Measurements from ENCODE around the gene PCDH9.

The PCDH9 gene

GRCh38 chr13:66468656-66469055, 761.5 kb downstream of the PCDH9 start:
- no peak for DNase-seq (ENCODE audit: low spot score)
- H4K91ac ChIP-seq (ENCODE audit: low read depth, low read length, poor library complexity) = no peak overlapping the region
- H3K79me1 ChIP-seq (ENCODE audit: low read depth, low read length) = no peaks in the 10 kb centered on the region

GRCh38 chr13:66462187-66462586, 767.9 kb downstream of the PCDH9 start:
- Histone ChIP-seq H2AFZ (ENCODE audit: low read length) (no peak overlapping the region), H3K23ac (ENCODE audit: low read depth, low read length, poor library complexity) (no peak overlapping the region), H3K79me1 (ENCODE audit: low read depth, low read length) (no peaks in the 10 kb centered on the region), H3K4me3 (ENCODE audit: low read length in 2 of 2) (no peak overlapping the region), H3K4me1 (ENCODE audit: control insufficient read depth in 2 of 2, insufficient read depth in 1 of 2, low read depth in 1 of 2, low read length in 2 of 2) (peaks cover 2 to 6% of the 10 kb centered on the region in 2 donors), H3K9me3 (replicated peaks in 1 of 2; ENCODE audit: control insufficient read depth in 2 of 2, insufficient read depth in 1 of 2, low read depth in 1 of 2, low read length in 2 of 2) (no peaks in the 10 kb centered on the region), H2BK5ac (ENCODE audit: low read length) (no peak overlapping the region), H4K91ac (ENCODE audit: low read depth, low read length, poor library complexity) (no peak overlapping the region), H3K4me2 (ENCODE audit: insufficient read depth, low read length, poor library complexity, severe bottlenecking) (no peak overlapping the region), H2AK5ac (ENCODE audit: low read depth, low read length) (no peak overlapping the region), H3K36me3 (replicated peaks in 1 of 2; ENCODE audit: control insufficient read depth in 2 of 2, insufficient read depth in 2 of 2, low read length in 2 of 2) (no peaks in the 10 kb centered on the region), H3K9ac (ENCODE audit: low read depth, low read length, poor library complexity) (no peak overlapping the region), H2BK12ac (ENCODE audit: low read length) (no peak overlapping the region), H3K27me3 (ENCODE audit: control insufficient read depth in 3 of 3, insufficient read depth in 3 of 3, low read depth in 1 of 3, low read length in 3 of 3) (no peaks in the 10 kb centered on the region), H3K4ac (ENCODE audit: low read length) (no peak overlapping the region), H3K27ac (replicated peaks; ENCODE audit: low read length) (no peak overlapping the region), H3K18ac (ENCODE audit: low read length) (no peak overlapping the region), H2BK15ac (ENCODE audit: low read length) (no peak overlapping the region), H3K14ac (ENCODE audit: low read length) (no peak overlapping the region), H4K8ac (ENCODE audit: low read depth, low read length) (no peak overlapping the region), H2BK120ac (ENCODE audit: low read depth, low read length) (no peak overlapping the region)
- WGBS, 2 donors (ENCODE audit: extremely low coverage in 2 of 2, insufficient read length in 2 of 2, insufficient replicate concordance in 1 of 2) = no CpG with 5 or more reads among the region's 3 CpGs
- no peak for DNase-seq (ENCODE audit: low spot score)

More at GRCh38 chr13:66468656-66469055, 761.5 kb downstream of the PCDH9 start:
- H3K9ac ChIP-seq (ENCODE audit: low read depth, low read length, poor library complexity) = no peak overlapping the region
- no peak overlapping the region for H3K4me3 ChIP-seq (ENCODE audit: low read length in 2 of 2)
- H3K9me3 ChIP-seq (replicated peaks in 1 of 2; ENCODE audit: control insufficient read depth in 2 of 2, insufficient read depth in 1 of 2, low read depth in 1 of 2, low read length in 2 of 2) = no peaks in the 10 kb centered on the region
- H4K8ac ChIP-seq (ENCODE audit: low read depth, low read length) = no peak overlapping the region
- no peak overlapping the region for H3K27ac ChIP-seq (replicated peaks; ENCODE audit: low read length)
- no peak overlapping the region for H2BK5ac ChIP-seq (ENCODE audit: low read length)
- no peak overlapping the region for H2AFZ ChIP-seq (ENCODE audit: low read length)
- no peaks in the 10 kb centered on the region for H3K27me3 ChIP-seq (ENCODE audit: control insufficient read depth in 3 of 3, insufficient read depth in 3 of 3, low read depth in 1 of 3, low read length in 3 of 3)
- no peak overlapping the region for H2BK120ac ChIP-seq (ENCODE audit: low read depth, low read length)
- no peak overlapping the region for H3K14ac ChIP-seq (ENCODE audit: low read length)
- no peak overlapping the region for H2AK5ac ChIP-seq (ENCODE audit: low read depth, low read length)
- no peak overlapping the region for H3K18ac ChIP-seq (ENCODE audit: low read length)
- H2BK15ac ChIP-seq (ENCODE audit: low read length) = no peak overlapping the region
- no peak overlapping the region for H3K23ac ChIP-seq (ENCODE audit: low read depth, low read length, poor library complexity)
- H3K4me1 ChIP-seq (ENCODE audit: control insufficient read depth in 2 of 2, insufficient read depth in 1 of 2, low read depth in 1 of 2, low read length in 2 of 2) = no peaks in the 10 kb centered on the region
- no peak overlapping the region for H2BK12ac ChIP-seq (ENCODE audit: low read length)
- H3K4ac ChIP-seq (ENCODE audit: low read length) = no peak overlapping the region
- H3K4me2 ChIP-seq (ENCODE audit: insufficient read depth, low read length, poor library complexity, severe bottlenecking) = no peak overlapping the region
- no peaks in the 10 kb centered on the region for H3K36me3 ChIP-seq (replicated peaks in 1 of 2; ENCODE audit: control insufficient read depth in 2 of 2, insufficient read depth in 2 of 2, low read length in 2 of 2)

- Histone ChIP-seq H3K36me3 (replicated peaks in 1 of 2; ENCODE audit: control insufficient read depth in 2 of 2, insufficient read depth in 2 of 2, low read length in 2 of 2) (no peaks in the 10 kb centered on the region), H4K8ac (ENCODE audit: low read depth, low read length) (no peak overlapping the region), H3K4me3 (ENCODE audit: low read length in 2 of 2) (no peak overlapping the region), H3K4me1 (ENCODE audit: control insufficient read depth in 2 of 2, insufficient read depth in 1 of 2, low read depth in 1 of 2, low read length in 2 of 2) (peaks cover 2 to 6% of the 10 kb centered on the region in 2 donors), H3K4me2 (ENCODE audit: insufficient read depth, low read length, poor library complexity, severe bottlenecking) (no peak overlapping the region), H2AK5ac (ENCODE audit: low read depth, low read length) (no peak overlapping the region), H3K27ac (replicated peaks; ENCODE audit: low read length) (no peak overlapping the region), H3K4ac (ENCODE audit: low read length) (no peak overlapping the region), H3K18ac (ENCODE audit: low read length) (no peak overlapping the region), H3K14ac (ENCODE audit: low read length) (no peak overlapping the region), H4K91ac (ENCODE audit: low read depth, low read length, poor library complexity) (no peak overlapping the region), H3K79me1 (ENCODE audit: low read depth, low read length) (no peaks in the 10 kb centered on the region), H3K27me3 (ENCODE audit: control insufficient read depth in 3 of 3, insufficient read depth in 3 of 3, low read depth in 1 of 3, low read length in 3 of 3) (no peaks in the 10 kb centered on the region), H3K9ac (ENCODE audit: low read depth, low read length, poor library complexity) (no peak overlapping the region), H3K23ac (ENCODE audit: low read depth, low read length, poor library complexity) (no peak overlapping the region), H3K9me3 (replicated peaks in 1 of 2; ENCODE audit: control insufficient read depth in 2 of 2, insufficient read depth in 1 of 2, low read depth in 1 of 2, low read length in 2 of 2) (no peaks in the 10 kb centered on the region), H2AFZ (ENCODE audit: low read length) (no peak overlapping the region), H2BK120ac (ENCODE audit: low read depth, low read length) (no peak overlapping the region), H2BK15ac (ENCODE audit: low read length) (no peak overlapping the region), H2BK5ac (ENCODE audit: low read length) (no peak overlapping the region), H2BK12ac (ENCODE audit: low read length) (no peak overlapping the region)
- no CpG with 5 or more reads among the region's 1 CpG for WGBS, 2 donors (ENCODE audit: extremely low coverage in 2 of 2, insufficient read length in 2 of 2, insufficient replicate concordance in 1 of 2)
- DNase-seq (ENCODE audit: low spot score) = no peak
Observed at GRCh38 chr13:66461021-66461420, 769.1 kb downstream of the PCDH9 start.

- Histone ChIP-seq H2BK120ac (ENCODE audit: low read depth, low read length) (no peak overlapping the region), H2AFZ (ENCODE audit: low read length) (no peak overlapping the region), H3K4me2 (ENCODE audit: insufficient read depth, low read length, poor library complexity, severe bottlenecking) (no peak overlapping the region), H3K14ac (ENCODE audit: low read length) (no peak overlapping the region), H2AK5ac (ENCODE audit: low read depth, low read length) (no peak overlapping the region), H3K9me3 (replicated peaks in 1 of 2; ENCODE audit: control insufficient read depth in 2 of 2, insufficient read depth in 1 of 2, low read depth in 1 of 2, low read length in 2 of 2) (no peaks in the 10 kb centered on the region), H3K4me3 (ENCODE audit: low read length in 2 of 2) (no peak overlapping the region), H3K9ac (ENCODE audit: low read depth, low read length, poor library complexity) (no peak overlapping the region), H3K79me1 (ENCODE audit: low read depth, low read length) (no peaks in the 10 kb centered on the region), H3K18ac (ENCODE audit: low read length) (no peak overlapping the region), H4K91ac (ENCODE audit: low read depth, low read length, poor library complexity) (no peak overlapping the region), H2BK5ac (ENCODE audit: low read length) (no peak overlapping the region), H2BK15ac (ENCODE audit: low read length) (no peak overlapping the region), H3K36me3 (replicated peaks in 1 of 2; ENCODE audit: control insufficient read depth in 2 of 2, insufficient read depth in 2 of 2, low read length in 2 of 2) (no peaks in the 10 kb centered on the region), H3K4me1 (ENCODE audit: control insufficient read depth in 2 of 2, insufficient read depth in 1 of 2, low read depth in 1 of 2, low read length in 2 of 2) (peaks cover 2 to 6% of the 10 kb centered on the region in 2 donors), H3K23ac (ENCODE audit: low read depth, low read length, poor library complexity) (no peak overlapping the region), H3K27me3 (ENCODE audit: control insufficient read depth in 3 of 3, insufficient read depth in 3 of 3, low read depth in 1 of 3, low read length in 3 of 3) (no peaks in the 10 kb centered on the region), H3K4ac (ENCODE audit: low read length) (no peak overlapping the region), H4K8ac (ENCODE audit: low read depth, low read length) (no peak overlapping the region), H3K27ac (replicated peaks; ENCODE audit: low read length) (no peak overlapping the region), H2BK12ac (ENCODE audit: low read length) (no peak overlapping the region)
- DNase-seq (ENCODE audit: low spot score) = no peak
- WGBS, 2 donors (ENCODE audit: extremely low coverage in 2 of 2, insufficient read length in 2 of 2, insufficient replicate concordance in 1 of 2) = no CpG with 5 or more reads among the region's 3 CpGs
Observed at GRCh38 chr13:66459634-66460033, 770.5 kb downstream of the PCDH9 start.

All from neuronal stem cell (in vitro differentiated cells).